Inflammatory macrophage treated with lipopolysaccharide for 4 hours (primary cell): ENCODE data around the gene TXNDC5.
"Not testable (repeated sequence)": the region's sequence is repeated elsewhere in the genome, so short reads cannot be mapped to it uniquely, and the experiment has no call there.

ENCODE experiments used
- DNase-seq: peaks from one replicate; pipeline ENCODE4 v3.0.0-alpha.2; 2020

TXNDC5 gene

DNA sequence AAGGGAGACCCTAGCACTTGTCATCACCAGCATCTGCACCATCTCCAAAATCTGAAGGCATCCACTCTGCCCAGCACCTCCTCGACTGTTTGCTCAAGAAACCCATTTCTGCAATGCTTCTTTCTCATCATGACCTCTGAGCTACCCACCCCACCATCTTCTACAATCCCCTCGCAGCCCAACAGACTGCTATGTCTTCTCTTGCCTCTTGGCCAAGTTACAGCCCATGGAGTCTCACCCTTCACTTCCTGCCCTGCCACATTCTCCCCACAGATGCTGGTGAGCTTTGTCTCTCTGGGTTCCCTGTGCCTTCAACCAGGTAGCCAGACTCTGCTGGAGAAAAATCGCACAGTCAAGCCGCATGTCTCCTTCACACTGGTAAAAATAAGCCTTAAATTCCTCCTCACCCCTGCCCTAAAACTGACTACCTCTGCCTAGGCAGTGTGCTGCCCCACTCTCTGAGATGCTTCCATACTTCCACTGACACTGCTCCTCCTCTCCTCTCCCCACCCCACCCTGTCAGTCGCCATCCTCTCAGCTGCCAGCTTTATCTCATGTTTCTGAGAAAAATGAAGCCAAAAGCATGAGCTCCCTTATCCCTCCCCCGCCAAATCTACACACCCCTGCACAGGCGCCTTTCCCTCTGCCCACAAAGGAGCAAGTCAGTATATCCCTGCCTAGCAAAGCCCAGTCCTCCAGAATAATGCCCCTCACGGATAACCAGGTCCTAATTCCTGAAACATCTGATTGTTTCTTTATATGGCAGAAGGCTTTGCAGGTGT, 2.3 kb upstream of the TXNDC5 start:
- DNase-seq, result no peak

DNA sequence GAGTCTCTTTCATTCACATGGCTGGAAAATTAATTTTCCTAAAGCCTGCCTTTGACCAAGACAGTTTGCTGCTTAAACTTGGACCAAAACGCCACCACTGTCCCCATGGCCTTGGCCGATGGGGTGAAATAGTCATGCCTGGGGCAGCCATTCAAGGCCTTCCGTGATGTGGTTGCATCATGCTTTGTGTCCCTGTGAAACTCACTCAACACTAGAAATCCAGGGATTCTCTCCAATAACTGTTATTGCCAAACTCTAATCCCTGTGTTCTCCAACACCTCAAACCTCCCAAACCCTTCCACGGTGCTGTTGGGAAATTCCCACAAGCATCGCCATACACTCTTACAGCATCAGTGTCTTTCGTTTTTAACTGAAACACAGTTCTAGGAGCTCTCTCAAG, 1.4 kb upstream of the TXNDC5 start:
- no peak for DNase-seq

DNA sequence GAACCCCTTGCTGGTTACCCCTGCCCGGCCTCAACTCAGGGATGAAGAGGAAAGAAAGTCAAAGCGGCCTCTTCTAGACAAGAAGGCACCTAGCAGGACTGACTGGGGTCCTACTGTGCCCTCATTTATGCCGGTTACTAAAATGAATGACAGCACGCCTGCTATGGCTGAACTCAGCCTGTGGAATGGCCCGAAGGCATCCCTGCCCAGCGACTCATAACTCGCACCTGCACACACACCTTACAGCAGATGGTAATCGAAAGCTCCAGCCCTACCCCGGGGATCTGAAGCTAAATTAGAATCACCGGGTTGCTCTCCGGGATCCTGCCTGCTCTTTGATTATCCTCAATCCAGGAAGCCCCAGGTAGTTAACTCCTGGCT, 747 bp upstream of the TXNDC5 start:
- DNase-seq, result no peak

DNA sequence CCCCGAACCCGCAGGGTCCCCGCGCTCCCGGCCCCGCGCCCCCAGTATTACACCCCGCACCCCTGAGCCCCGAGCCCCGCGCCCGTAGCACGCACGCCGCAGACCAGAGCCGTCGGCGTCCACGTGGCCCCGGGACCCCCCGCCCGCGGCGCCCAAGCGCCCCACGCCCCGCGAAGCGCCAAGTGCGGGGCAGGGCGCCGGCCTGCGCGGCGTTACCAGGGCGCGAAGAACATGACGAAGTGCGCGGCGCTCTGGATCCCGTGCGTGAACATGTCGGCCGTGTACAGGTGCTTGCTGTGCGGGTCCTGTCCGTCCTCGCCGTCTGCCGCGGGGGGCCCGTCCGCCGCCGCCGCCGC, 312 bp downstream of the TXNDC5 start:
- DNase-seq, result no peak

DNA sequence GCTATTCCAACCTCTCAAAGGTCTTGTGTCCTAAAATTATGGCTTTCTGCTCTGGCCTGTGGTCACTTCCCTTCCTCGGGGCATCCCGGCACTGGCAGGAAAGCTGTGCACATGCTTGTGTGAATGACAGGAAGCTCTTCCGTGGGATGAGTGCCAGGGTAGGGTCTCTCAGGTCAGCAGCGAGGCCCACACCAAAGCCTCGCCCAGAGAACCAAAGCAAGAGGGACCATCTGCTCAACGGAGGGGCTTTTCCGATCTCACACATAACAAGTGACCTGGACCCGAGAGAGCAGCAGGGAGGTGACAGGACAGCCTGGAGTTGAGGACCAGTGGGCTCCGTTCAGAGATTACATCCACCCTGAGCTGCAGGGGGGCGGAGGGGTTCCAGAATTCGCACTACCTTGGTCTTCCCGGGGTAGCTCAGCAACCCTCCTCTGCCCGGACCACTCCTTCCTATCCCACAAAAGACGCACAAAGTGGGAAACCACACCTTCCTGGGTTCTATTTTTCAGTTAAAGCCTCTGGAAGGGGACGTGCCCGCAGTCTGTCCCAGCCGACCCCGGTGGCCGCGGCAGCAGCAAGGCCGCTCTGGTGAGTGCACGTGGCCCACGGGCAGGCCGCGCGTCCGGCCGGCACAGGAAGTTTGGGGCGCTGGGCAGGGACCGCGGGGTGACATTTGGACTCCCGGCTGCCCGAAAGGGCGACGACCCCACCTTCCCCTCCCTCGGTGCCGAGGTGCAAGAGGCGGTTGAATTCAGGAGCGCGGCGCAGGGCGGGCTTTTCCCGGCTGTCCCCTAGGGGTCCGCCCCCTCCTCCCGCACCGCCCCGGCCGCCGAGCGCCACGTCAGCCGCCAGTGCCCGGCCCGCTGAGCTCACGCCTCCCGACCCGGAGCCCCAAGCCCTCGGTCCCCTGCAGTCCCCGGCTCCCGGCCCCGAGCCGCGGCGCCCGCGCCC, 988 bp downstream of the TXNDC5 start:
- peak; percentile 12 for DNase-seq

DNA sequence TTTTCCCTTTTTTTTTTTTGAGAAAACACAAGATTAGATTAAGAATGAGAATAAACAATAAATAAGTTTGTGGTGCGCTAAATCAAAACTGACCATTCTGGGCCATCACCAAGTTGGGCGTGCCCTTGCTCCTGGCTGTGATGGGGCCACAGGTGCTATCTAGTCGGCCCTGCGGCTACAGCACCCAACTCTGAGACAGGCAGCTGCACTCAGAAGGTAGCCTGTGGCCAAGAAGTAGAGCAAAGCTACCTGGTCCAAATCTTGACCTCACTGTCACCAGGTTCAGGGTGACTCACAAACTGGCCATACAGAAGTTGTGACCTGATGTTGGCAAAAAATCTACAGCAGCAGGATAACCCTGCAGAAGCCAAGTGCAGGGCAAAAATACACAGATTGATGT, 3.4 kb downstream of the TXNDC5 start:
- DNase-seq, result no peak

DNA sequence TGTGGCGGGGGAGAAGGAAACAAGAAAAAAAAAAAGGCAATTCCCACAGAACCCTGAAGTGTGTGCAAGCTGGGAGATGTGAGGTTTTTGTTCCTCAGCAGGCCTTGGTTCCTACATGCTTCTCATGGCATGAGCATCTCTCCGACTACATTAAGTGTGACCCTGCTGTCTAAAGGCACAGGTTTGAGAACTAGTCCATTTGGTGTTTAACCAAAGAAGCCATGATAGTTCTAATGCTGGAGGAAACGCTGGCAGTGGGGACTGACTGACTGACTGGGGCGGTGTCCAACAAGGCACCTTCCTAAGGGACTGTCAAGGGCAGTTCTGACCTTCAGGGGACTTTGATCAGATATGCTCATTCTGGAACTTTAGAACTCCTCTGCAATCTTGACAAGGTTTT, 3.8 kb downstream of the TXNDC5 start:
- no peak for DNase-seq

DNA sequence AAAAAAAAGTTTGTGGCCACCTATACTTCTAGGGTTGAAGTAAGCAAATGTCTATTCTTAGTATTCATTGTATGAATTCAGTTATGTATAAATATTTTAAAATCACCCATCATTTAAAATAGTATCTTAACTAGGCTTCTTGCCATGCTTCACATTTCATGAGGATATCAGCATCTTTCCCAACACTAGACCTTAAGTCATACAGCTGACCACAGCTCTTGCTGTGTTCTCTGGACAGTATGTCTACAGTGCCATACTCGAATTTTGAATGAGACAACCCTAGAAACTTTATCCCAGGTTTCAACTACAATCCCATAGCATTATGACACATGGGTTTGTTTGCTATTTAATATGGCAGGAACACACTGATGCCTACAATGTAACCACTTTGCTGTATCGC, 5.2 kb downstream of the TXNDC5 start:
- DNase-seq, result no peak

DNA sequence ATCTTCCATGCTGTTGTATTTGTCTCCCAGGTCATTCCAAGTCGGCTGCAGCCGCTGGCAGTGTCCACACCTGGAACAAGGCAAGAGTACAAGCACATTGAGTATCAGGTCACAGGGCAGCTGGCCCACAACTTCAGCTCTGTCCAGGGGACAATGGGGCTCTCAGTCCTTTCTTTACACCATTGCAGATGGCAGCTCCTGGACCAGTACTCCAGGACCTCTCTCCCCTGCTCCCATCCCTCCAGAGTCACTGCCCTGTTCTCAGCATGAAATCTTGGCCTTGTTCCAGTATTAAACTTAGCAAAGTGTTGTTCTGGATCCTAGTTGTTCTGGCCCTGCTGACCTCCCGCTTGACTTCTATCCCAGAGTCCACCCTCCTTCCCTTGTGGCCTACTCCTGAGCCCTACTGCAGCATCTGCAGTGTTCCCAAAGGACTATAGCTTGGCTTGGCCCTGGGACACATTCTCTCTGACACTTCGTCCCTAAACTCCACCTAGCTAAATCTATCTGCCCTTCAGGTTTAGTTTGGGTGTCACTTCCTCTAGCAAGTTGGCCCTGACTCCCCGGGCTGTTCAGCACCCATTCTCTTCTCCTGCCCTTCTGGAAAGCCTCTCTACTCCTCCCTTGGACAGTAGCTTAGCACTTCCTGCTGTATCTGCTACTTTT, 5.8 kb downstream of the TXNDC5 start:
- DNase-seq, result no peak

DNA sequence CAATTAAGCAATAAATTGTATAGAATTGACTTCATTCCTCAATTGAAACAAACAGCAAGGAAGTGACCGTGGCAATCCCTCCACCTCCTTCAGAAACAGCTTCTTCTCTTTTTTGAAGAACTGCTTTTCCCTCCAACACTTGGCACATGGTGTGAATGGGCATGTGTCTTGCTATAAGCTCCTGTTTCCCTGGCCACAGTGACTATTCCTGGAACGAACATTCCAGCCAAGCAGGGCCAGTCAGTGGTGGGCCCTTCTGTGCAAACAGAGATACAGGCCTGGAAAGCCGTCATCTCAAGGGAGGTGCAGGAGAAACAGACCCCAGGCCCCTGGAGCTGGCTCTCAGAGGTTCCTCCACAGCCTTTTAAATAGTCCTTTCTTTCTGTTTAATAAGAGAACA, 6.9 kb downstream of the TXNDC5 start:
- DNase-seq, result no peak

DNA sequence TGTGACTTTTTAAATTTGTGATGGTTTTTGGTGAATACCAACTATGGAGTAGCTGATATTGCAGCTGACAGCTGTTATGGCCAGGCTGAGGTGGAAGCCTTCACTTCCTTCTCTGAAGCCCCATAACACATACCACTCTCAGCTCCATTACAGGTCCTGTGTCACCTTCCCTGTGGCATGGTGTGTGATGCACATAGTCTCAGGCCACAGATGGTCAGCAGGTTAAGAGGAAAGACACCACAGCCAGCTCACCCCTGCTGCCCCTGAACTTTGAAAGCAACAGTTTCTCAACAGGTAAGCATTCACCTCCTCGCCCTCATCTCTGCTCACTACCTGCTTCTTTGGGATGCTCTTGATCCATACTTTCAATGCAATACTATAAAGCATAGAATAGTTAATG, 7.7 kb downstream of the TXNDC5 start:
- DNase-seq, result no peak

DNA sequence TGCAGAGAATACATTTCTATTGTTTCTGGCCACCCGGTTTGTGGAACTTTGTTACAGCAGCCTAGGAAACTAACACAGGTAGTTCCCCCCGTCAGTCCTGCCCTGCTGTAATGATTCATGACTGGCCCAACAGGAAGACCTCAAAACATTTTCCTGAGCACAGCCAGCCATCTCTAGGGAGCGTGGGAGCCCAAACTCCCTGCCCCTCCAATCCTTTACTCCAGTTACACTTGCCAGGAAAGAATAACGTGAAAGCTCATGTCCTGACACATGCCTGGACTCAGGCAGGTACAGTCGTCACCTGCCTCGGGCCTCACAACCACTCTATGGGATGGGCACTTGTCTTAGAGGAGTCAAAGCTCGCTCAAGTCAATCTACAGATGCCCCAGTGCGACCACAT, 8.4 kb downstream of the TXNDC5 start:
- DNase-seq, result no peak

DNA sequence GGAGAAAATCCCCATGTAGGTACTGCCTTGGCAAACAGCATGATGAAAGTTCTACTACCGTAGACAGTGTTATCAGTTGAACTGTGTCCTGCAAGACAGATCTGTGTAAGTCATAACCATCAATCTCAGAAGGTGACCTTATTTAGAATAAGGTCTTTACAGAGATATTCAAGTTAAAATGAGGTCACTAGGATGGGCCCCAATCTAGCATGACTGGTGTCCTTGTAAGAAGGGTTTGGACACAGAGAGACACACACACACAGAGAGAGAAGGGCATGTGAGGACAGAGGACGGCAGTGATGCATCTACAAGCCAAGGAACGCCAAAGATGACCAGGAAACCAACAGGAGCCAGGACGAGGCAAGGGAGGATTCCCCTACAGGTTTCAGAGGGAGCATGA, 8.8 kb downstream of the TXNDC5 start:
- DNase-seq, result no peak

DNA sequence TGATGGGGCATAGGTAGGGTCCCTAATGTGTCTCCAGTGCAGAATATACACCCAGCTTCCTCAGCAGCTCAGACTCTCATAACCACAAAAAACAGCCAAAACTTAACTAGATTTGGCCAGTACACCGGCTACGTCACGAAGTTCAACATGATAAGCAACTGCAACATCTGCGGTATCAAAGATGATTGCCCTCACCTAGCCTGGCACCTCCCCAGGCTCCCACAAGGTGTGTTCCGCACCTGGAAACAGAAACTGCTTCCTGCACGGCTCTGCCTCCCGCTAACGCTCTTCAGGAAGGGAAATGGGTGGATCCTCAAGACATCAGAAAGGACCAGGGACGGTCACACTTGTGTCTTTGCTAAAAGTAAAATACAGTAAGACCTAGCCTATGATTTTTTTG, 9.5 kb downstream of the TXNDC5 start:
- DNase-seq, result no peak

DNA sequence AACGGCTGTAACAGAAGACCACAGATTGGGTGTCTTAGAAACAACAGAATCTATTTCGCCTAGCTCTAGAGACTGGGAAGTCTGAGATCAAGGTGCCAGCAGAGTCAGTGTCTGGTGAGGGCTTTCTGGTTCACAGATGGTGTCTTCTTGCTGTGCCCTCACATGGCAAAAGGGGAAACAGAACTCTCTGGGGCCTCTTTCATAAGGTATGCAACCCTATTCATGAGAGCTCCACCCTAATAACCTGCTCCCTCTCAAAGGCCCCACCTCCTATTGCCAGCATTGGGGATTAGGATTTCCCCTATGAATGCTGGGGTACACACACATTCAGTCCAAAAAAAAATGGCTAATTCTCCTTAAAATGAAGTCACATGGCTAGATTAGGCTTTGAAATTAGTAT, 10.0 kb downstream of the TXNDC5 start:
- no peak for DNase-seq

DNA sequence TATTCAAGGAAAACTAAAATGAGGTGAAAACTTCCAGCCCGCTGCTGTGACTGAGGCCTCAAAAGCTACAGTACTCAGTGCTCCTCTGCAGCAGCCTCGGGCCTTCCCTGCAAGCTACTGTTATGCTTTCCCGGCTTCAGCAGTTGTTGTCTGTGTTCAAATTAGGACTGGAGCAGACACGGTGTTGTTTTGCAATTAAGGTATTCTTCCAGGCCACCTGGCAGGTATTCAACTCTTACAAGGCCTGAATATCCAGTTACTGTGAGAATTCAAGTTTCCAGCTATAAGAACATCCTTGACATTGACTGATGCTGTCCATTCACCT, 10.7 kb downstream of the TXNDC5 start:
- DNase-seq, result no peak

DNA sequence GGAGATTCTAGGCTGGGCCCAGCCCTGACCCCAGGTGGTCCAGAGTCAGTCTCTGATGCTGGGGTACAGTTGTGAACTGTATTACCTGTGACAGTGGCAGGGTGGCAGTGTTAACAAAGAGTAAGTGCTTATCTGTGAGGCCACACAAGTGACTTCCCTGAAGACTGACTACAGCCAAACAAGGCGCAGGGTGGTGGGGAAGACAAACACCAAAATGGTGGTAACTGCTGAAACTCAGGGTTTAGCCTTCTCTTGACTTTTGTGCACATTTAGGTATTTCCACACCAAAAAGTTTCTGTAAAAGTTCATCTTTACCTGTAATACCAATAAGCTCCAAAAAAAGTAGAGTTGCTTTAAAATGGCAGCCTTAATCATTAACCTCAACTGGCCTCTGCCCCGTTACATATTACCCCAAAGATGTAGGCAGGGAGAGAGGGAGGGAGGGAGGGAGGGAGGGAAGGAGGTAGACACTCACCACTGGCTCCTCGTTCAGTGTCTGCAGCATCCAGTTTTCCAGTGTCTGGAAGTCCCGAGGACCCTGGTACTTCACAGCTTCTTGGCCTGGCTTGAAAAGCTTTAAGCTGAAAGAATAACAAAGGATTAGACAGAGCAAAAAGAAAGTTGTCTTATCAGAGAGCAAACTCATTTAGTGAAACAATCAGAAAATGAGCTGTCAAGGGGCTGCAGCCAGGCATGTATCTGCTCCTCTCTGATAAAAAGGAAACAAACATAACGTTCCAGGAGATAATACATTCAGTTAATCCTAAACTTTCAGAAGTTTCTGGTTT, 11.3 kb downstream of the TXNDC5 start:
- DNase-seq, result no peak

DNA sequence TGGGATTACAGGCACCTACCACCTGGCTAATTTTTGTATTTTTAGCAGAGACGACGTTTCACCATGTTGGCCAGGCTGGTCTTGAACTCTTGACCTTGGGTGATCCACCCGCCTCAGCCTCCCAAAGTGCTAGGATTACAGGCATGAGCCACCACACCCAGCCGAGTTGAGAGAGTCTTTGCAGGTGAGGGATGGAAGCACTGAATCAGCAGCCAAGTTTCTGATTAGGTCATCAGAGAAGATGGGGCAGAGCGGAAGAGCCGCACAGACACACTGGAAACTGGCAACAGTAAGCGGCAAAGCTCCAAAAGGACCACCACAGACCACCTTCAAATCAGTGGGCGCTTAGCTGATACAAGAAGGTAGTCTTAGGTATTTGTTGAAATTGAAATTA, 12.4 kb downstream of the TXNDC5 start:
- DNase-seq, result not testable (repeated sequence)

DNA sequence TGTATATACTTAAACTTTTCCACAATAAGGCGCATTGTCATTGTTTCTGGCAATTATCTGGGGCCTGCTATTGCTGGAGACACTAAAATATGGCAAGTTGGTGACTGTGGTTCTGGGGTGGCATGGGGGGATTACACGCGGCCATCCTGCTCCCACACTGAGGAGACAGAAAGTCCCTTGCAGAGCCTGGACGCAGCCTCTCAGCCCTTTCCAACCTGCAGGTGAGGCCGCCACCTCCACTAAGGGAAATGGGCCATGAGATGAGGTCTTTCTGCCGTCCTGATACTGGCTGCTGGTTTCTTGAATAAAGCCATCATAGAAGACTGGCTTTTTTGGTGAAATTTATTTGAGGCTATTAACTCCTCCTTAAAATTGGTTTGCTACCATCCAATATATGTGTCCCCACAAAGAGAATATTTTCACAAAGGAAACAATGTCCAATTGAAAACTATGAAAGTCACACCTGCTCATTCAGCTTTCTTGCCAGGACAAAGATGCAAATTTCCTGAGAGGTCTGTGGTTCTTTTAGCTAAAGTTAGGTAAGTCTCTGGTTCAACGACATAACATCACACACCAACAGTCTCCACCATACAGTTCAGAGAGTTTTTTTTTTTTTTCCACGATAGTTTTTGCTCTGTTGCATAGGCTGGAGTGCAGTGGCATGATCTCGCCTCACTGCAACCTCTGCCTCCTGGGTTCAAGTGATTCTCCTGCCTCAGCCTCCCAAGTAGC, 13.0 kb downstream of the TXNDC5 start:
- no peak for DNase-seq

DNA sequence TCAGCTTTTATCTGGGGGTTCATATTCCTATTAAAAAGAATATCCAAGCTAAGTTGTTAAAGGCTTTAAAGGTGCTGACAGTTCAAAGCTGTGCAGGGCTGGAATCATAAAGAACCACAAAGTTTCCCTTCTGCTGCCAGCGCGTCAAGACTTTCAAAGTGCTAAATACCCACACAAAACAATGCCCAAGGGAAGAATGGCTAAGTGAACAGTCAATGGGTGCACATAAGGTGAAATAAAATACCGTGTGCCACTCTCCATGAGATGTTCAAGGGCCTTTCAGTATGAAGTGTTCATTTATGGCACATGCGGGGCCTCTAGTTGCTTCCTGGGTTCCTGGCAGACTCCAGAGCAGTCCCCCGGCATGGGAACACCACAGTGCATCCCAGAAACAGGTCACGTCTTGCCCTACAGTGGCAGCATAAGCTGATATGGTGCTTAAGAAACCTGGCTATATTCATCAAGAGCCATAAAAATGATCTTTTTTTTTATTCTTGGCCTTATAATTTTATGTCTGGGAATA, 14.1 kb downstream of the TXNDC5 start:
- no peak for DNase-seq

DNA sequence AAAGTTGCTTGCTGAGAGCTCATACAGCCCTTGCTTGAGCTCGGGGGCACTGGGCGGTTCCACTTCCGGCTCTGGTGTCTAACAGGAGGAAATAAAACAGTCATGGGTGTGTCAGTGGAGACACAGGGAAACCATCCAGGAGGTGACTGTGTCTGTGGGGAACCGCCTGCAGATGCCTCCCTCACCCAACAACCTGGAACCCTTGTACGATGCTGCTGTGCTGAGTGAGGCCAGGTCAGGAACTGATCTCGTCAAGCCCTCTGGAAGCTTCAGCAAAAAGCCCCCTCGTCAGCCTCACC, 15.5 kb downstream of the TXNDC5 start:
- no peak for DNase-seq
